ENCODE data around the gene FBXL14. TPM values are rescaled to one million over a fixed set of nuclear protein-coding genes. Genes with fewer than 3 reads are reported as not detected.

Gene FBXL14
- 10.4 and 17.4 TPM in 2 replicates for total RNA-seq

GRCh38 chr12:1594261-1595025 is at the start of gene FBXL14:
Gene FBXL14, minus strand, starts transcription at chr12:1594581. Its CDS starts 515 bp downstream, at chr12:1594066.

GRCh38 chr12:1628666-1629337 is 34.4 kb upstream of the FBXL14 start, which contains the start of gene WNT5B:
Gene WNT5B, plus strand, starts transcription at chr12:1629231. Its CDS starts 2,124 bp downstream, at chr12:1631355.

Other genes starting within 250 kb of the FBXL14 start
- gene WNT5B, start 34.6 kb upstream of the FBXL14 start, total RNA-seq = 29.7 and 60.8 TPM in 2 replicates
- gene ADIPOR2, start 96.5 kb upstream of the FBXL14 start, total RNA-seq = 21.3 and 22.3 TPM in 2 replicates
- not detected in 2 replicates for gene LRTM2, start 226.0 kb upstream of the FBXL14 start, total RNA-seq